ENCODE data around the gene CHRM2. TPM values are rescaled to one million over a fixed set of nuclear protein-coding genes. Genes with fewer than 3 reads are reported as not detected.

The CHRM2 gene
- total RNA-seq, 4 donors from 2014 or later, result 6.6 to 29.5 (median 10.7) TPM

- H3K4me1 ChIP-seq, result peaks cover 0 to 5% (median 2%) of the 10 kb centered on the region in 4 donors
- no peaks in the 10 kb centered on the region for H3K27me3 ChIP-seq
- intact Hi-C loops (cut with DNase I; ENCODE audit: low total_unique reads), result no loop called here
- no peak for DNase-seq
- in situ Hi-C loops (cut with MboI; ENCODE audit: low pct_ligation_motif_present in 1 of 4, low pct_unique_long_range_greater_than_20kb in 1 of 4, low sequenced_read_pairs in 3 of 4), result no loop called here
- H3K4me3 ChIP-seq, result no peak overlapping the region
- WGBS, 2 donors (ENCODE audit: low coverage in 1 of 2), result 78 to 80% methylated on average over 2 to 3 of the region's 3 CpGs
- no peaks in the 10 kb centered on the region for H3K9me3 ChIP-seq
- peak overlapping the region in 3 of 4 donors; percentile 7 to 29 (median 11) for H3K27ac ChIP-seq
- no peaks in the 10 kb centered on the region for H3K36me3 ChIP-seq
- TF ChIP-seq POLR2A (IDR thresholded peaks at IDR 0.05), result no peak
- TF ChIP-seq POLR2AphosphoS5 (IDR thresholded peaks at IDR 0.05), result no peak
- TF ChIP-seq EP300 (IDR thresholded peaks at IDR 0.05; ENCODE audit: low read depth), result no peak
- no peak for TF ChIP-seq CTCF (IDR thresholded peaks at IDR 0.05)
Measured at GRCh38 chr7:136956671-136957070, 88.2 kb downstream of the CHRM2 start.

GRCh38 chr7:136957391-136957790 is 88.9 kb downstream of the CHRM2 start:
- Histone ChIP-seq H3K4me3 (no peak overlapping the region), H3K4me1 (peaks cover 0 to 5% (median 2%) of the 10 kb centered on the region in 4 donors), H3K27me3 (no peaks in the 10 kb centered on the region), H3K9me3 (no peaks in the 10 kb centered on the region), H3K27ac (peak overlapping the region in 2 of 4 donors; percentile 7 to 29), H3K36me3 (no peaks in the 10 kb centered on the region)
- intact Hi-C loops (cut with DNase I; ENCODE audit: low total_unique reads), result no loop called here
- in situ Hi-C loops (cut with MboI; ENCODE audit: low pct_ligation_motif_present in 1 of 4, low pct_unique_long_range_greater_than_20kb in 1 of 4, low sequenced_read_pairs in 3 of 4), result no loop called here
- DNase-seq, result no peak
- TF ChIP-seq CTCF (IDR thresholded peaks at IDR 0.05) (no peak), POLR2AphosphoS5 (IDR thresholded peaks at IDR 0.05) (no peak), EP300 (IDR thresholded peaks at IDR 0.05; ENCODE audit: low read depth) (no peak), POLR2A (IDR thresholded peaks at IDR 0.05) (no peak)
- WGBS, 2 donors (ENCODE audit: low coverage in 1 of 2), result 57 to 65% methylated on average over 2 of the region's 2 CpGs

GRCh38 chr7:136958016-136958415 is 89.6 kb downstream of the CHRM2 start:
- Histone ChIP-seq H3K27me3 (no peaks in the 10 kb centered on the region), H3K4me1 (peaks cover 0 to 5% (median 2%) of the 10 kb centered on the region in 4 donors), H3K36me3 (no peaks in the 10 kb centered on the region), H3K4me3 (no peak overlapping the region), H3K9me3 (no peaks in the 10 kb centered on the region), H3K27ac (no peak overlapping the region)
- TF ChIP-seq POLR2A (IDR thresholded peaks at IDR 0.05), result no peak
- no peak for TF ChIP-seq EP300 (IDR thresholded peaks at IDR 0.05; ENCODE audit: low read depth)
- no peak for TF ChIP-seq CTCF (IDR thresholded peaks at IDR 0.05)
- TF ChIP-seq POLR2AphosphoS5 (IDR thresholded peaks at IDR 0.05), result no peak
- in situ Hi-C loops (cut with MboI; ENCODE audit: low pct_ligation_motif_present in 1 of 4, low pct_unique_long_range_greater_than_20kb in 1 of 4, low sequenced_read_pairs in 3 of 4) (no loop called here), intact Hi-C loops (cut with DNase I; ENCODE audit: low total_unique reads) (no loop called here)
- WGBS, 2 donors (ENCODE audit: low coverage in 1 of 2), result 69 to 82% methylated on average over 2 of the region's 2 CpGs
- no peak for DNase-seq

- in situ Hi-C loops (cut with MboI; ENCODE audit: low pct_ligation_motif_present in 1 of 4, low pct_unique_long_range_greater_than_20kb in 1 of 4, low sequenced_read_pairs in 3 of 4) (no loop called here), intact Hi-C loops (cut with DNase I; ENCODE audit: low total_unique reads) (no loop called here)
- Histone ChIP-seq H3K9me3 (no peaks in the 10 kb centered on the region), H3K36me3 (no peaks in the 10 kb centered on the region), H3K27ac (peak overlapping the region in 3 of 4 donors; percentile 41 to 62 (median 51)), H3K27me3 (no peaks in the 10 kb centered on the region), H3K4me3 (no peak overlapping the region), H3K4me1 (peaks cover 0 to 8% (median 0%) of the 10 kb centered on the region in 4 donors)
- DNase-seq, result no peak
- TF ChIP-seq POLR2A (IDR thresholded peaks at IDR 0.05) (no peak), EP300 (IDR thresholded peaks at IDR 0.05; ENCODE audit: low read depth) (no peak), CTCF (IDR thresholded peaks at IDR 0.05) (no peak), POLR2AphosphoS5 (IDR thresholded peaks at IDR 0.05) (peak in 2 of 3 donors; percentile 45 to 55)
- 17 to 24% methylated on average over 1 of the region's 1 CpG for WGBS, 2 donors (ENCODE audit: low coverage in 1 of 2)
Measured at GRCh38 chr7:136964347-136964746, 95.9 kb downstream of the CHRM2 start.
